H1 (cell line): ENCODE results near the gene SLIT3. TPM values are rescaled to one million over a fixed set of nuclear protein-coding genes. Genes with fewer than 3 reads are reported as not detected.

ENCODE experiments used
- BRCA1 ChIP-seq: IDR thresholded peaks from 2 replicates; pipeline ENCODE4 v1.6.1; 2012; ENCODE audit warnings: low read depth, low read length, improper control_type of control experiment
- CEBPB ChIP-seq: IDR thresholded peaks from 2 replicates; pipeline ENCODE4 v1.6.1; 2012; ENCODE audit warnings: low read depth, low read length
- CHD7 ChIP-seq: fragments of 300-600 bp; sonication (generic); IDR thresholded peaks from 2 replicates; pipeline ENCODE4 v1.7.1; 2012; ENCODE audit warnings: low read length, moderate library complexity, mild to moderate bottlenecking, inconsistent platforms; ENCODE audit not compliant: insufficient replicate concordance
- JUN ChIP-seq: IDR thresholded peaks from 2 replicates; pipeline ENCODE4 v1.6.1; 2011; ENCODE audit warnings: low read depth, mild to moderate bottlenecking, improper control_type of control experiment, low read length
- PHF8 ChIP-seq: fragments of 200-600 bp; sonication (generic); conservative IDR thresholded peaks from 2 replicates; pipeline ENCODE4 v1.7.1; 2012; ENCODE audit warnings: low read depth, mild to moderate bottlenecking, inconsistent platforms, low read length, moderate library complexity
- RNF2 ChIP-seq: fragments of 200-900, 300-1000 bp; sonication (generic); IDR thresholded peaks from 2 replicates; pipeline ENCODE4 v1.7.1; 2016; ENCODE audit warnings: borderline replicate concordance, low read depth, mild to moderate bottlenecking, antibody characterized with exemption, low read length; ENCODE audit not compliant: poor library complexity, severe bottlenecking; ENCODE audit errors: missing control alignments
- SUZ12 ChIP-seq: fragments of 200-600 bp; sonication (generic); IDR thresholded peaks from 2 replicates; pipeline ENCODE4 v1.6.1; 2012; ENCODE audit warnings: mild to moderate bottlenecking, inconsistent platforms, low read length, moderate library complexity, mixed read lengths
- TBP ChIP-seq: IDR thresholded peaks from 2 replicates; pipeline ENCODE4 v1.6.1; 2011; ENCODE audit warnings: low read depth, low read length, improper control_type of control experiment
- YY1 ChIP-seq: IDR thresholded peaks from 2 replicates; pipeline ENCODE4 v1.6.1; 2011; ENCODE audit warnings: low read depth, mild to moderate bottlenecking, low read length
- ZNF274 ChIP-seq: IDR thresholded peaks from 2 replicates; pipeline ENCODE4 v1.7.0; 2012; ENCODE audit warnings: low read length, borderline replicate concordance; ENCODE audit errors: extremely low read depth
- polyA plus RNA-seq, 7 experiments: library from polyadenylated mRNA; depleted of rRNA in 3 of 7; stranded (reverse) in 5 of 7; unstranded in 2 of 7; fragments of >200 nt in 5 of 7; fragments of 200-250 nt in 2 of 7; gene quantifications; 1 replicate in 5 of 7; 2 replicates in 1 of 7; 4 replicates in 1 of 7; pipeline versions ENCODE4 v1.2.1 to v1.2.3, GENCODE V29; 2011 to 2013; ENCODE audit warnings: missing spikeins in 2 of 7, mixed read lengths in 2 of 7
- total RNA-seq: library from RNA; stranded (reverse); fragmentation: NEBNext Ultra II Directional; extraction: Animal tissue kit (Norgen Biotek cat#: 25700); gene quantifications from 2 replicates; pipeline ENCODE4 v1.2.1, GENCODE V29; 2021

Gene SLIT3
- total and polyA plus RNA-seq, 2 of the 8 experiments (the other 6 are each of a cell fraction or from before 2014, with no cell fraction given): 1.1 to 1.2 TPM

GRCh38 chr5:169121630-169122420 is 179.1 kb downstream of the SLIT3 start (continued):
- TF ChIP-seq CHD7 (no peak), PHF8 (no peak), BRCA1 (no peak), YY1 (no peak), ZNF274 (no peak), RNF2 (no peak), TBP (no peak), SUZ12 (no peak), JUN (no peak), CEBPB (no peak)
- TF ChIP-seq, all 59 proteins: peak for 0
